ENCODE measurements around the gene STIM1. TPM values are rescaled to one million over a fixed set of nuclear protein-coding genes. Genes with fewer than 3 reads are reported as not detected.

The STIM1 gene
- total RNA-seq, 4 donors from 2014 or later: 42.2 to 71.0 (median 51.1) TPM

GRCh38 chr11:3947061-3947460 lies 91.6 kb downstream of the STIM1 start:
- ATAC-seq (ENCODE audit: low FRiP score) (no peak), DNase-seq (ENCODE audit: low spot score) (no peak)
- no peak for TF ChIP-seq CTCF (IDR thresholded peaks at IDR 0.05)

GRCh38 chr11:3949125-3949524 lies 93.7 kb downstream of the STIM1 start:
- TF ChIP-seq CTCF (IDR thresholded peaks at IDR 0.05): no peak
- ATAC-seq (ENCODE audit: low FRiP score) (no peak), DNase-seq (ENCODE audit: low spot score) (no peak)

- TF ChIP-seq CTCF (IDR thresholded peaks at IDR 0.05): no peak
- no peak for ATAC-seq (ENCODE audit: low FRiP score)
Measured at GRCh38 chr11:3950996-3951660, 95.7 kb downstream of the STIM1 start.

GRCh38 chr11:3952715-3953114 lies 97.3 kb downstream of the STIM1 start:
- TF ChIP-seq CTCF (IDR thresholded peaks at IDR 0.05): no peak
- ATAC-seq (ENCODE audit: low FRiP score) (no peak), DNase-seq (ENCODE audit: low spot score) (no peak)

More at GRCh38 chr11:3950996-3951660, 95.7 kb downstream of the STIM1 start:
- DNase-seq (ENCODE audit: low spot score): no peak

- ATAC-seq (ENCODE audit: low FRiP score): no peak
- no peak for DNase-seq (ENCODE audit: low spot score)
- TF ChIP-seq CTCF (IDR thresholded peaks at IDR 0.05): no peak
Measured at GRCh38 chr11:3953327-3953726, 97.9 kb downstream of the STIM1 start.

DNA sequence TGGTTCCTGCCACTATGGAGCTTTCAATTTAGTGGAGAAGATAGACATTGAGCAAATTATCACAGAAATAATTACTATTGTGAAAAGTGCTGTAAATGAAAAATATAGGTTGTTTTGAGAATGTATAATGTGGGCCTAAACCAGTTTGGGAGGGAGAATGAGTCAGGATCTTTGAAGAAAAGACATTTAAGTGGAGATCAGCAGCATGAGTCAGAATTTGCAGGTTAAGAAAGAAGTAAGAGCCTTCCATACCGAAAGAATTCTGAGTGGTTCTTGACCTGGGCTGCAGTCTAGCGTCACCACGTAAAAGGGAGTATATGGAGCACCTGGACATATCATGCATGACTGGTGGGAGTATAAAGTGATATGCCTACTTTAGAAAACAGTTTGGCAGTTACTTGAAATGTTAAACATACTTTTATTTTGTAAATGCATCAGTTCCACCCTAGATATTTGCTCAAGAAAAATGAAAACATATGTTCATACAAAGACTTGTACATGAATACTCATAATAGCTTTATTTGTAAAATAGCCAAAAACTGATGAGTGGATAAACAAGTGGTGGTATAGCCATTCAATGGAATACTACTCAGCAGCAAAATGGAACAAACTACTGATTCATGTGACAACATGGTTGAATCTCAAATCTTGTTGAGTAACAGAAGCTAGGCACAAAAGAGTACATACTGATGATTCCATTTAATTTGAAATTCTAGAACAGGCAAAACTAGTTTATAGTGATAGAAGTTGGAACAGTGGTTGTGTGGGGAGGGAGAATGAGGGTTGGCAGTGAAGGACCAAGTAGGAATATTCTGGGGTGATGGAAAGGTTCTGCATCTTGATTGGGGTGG lies 99.2 kb downstream of the STIM1 start:
- ATAC-seq (ENCODE audit: low FRiP score): no peak

More for the DNA sequence above, 99.2 kb downstream of the STIM1 start:
- TF ChIP-seq CTCF (IDR thresholded peaks at IDR 0.05): no peak
- DNase-seq (ENCODE audit: low spot score): no peak

Data from omental fat pad (tissue), 4 donors.